GM12878 (cell line): ENCODE data around the gene OPCML. TPM values are rescaled to one million over a fixed set of nuclear protein-coding genes. Genes with fewer than 3 reads are reported as not detected.

Source experiments
- BCL3 ChIP-seq: IDR thresholded peaks from 2 replicates; pipeline ENCODE4 v1.6.1; 2011; ENCODE audit warnings: borderline replicate concordance, low read depth, mild to moderate bottlenecking, moderate library complexity, low read length; ENCODE audit not compliant: insufficient read depth, poor library complexity, severe bottlenecking
- BMI1 ChIP-seq: fragments of 450-650 bp; IDR thresholded peaks from 2 replicates; pipeline ENCODE4 v1.6.1; 2016; ENCODE audit warnings: mild to moderate bottlenecking, moderate library complexity, borderline replicate concordance
- CEBPB ChIP-seq, 2 experiments: fragments of 150-350 bp in 1 of 2; IDR thresholded peaks; 2 replicates each; pipeline ENCODE4 v1.6.1; 2012 to 2014; ENCODE audit warnings: low read depth in 2 of 2, low read length in 2 of 2, borderline replicate concordance in 1 of 2, inconsistent platforms in 1 of 2
- CEBPZ ChIP-seq: fragments of 150-350 bp; IDR thresholded peaks from 2 replicates; pipeline ENCODE4 v1.6.1; 2016; ENCODE audit warnings: low read depth, low read length
- CHD2 ChIP-seq: IDR thresholded peaks from 2 replicates; pipeline ENCODE4 v1.6.1; 2011; ENCODE audit warnings: low read depth, low read length, improper control_type of control experiment, borderline replicate concordance
- CREB1 ChIP-seq: IDR thresholded peaks from 2 replicates; pipeline ENCODE4 v1.6.1; 2012; ENCODE audit warnings: low read depth, mild to moderate bottlenecking, inconsistent platforms
- GATAD2B ChIP-seq: fragments of 450-650 bp; conservative IDR thresholded peaks from 2 replicates; pipeline ENCODE4 v1.6.1; 2017; ENCODE audit warnings: low read depth, mild to moderate bottlenecking, moderate library complexity
- IKZF1 ChIP-seq: fragments of 450-650 bp; conservative IDR thresholded peaks from 2 replicates; pipeline ENCODE4 v1.6.1; 2017; ENCODE audit warnings: antibody characterized with exemption, mild to moderate bottlenecking
- JUND ChIP-seq: IDR thresholded peaks from 2 replicates; pipeline ENCODE4 v1.6.1; 2012; ENCODE audit warnings: low read depth, mild to moderate bottlenecking, low read length, improper control_type of control experiment, moderate library complexity
- MEF2B ChIP-seq: fragments of 450-650 bp; IDR thresholded peaks from 2 replicates; pipeline ENCODE4 v1.6.1; 2018; ENCODE audit warnings: mild to moderate bottlenecking, moderate library complexity; ENCODE audit not compliant: partially characterized antibody, poor library complexity, severe bottlenecking
- MYB ChIP-seq: fragments of 150-350 bp; IDR thresholded peaks from 2 replicates; pipeline ENCODE4 v1.6.1; 2014; ENCODE audit warnings: mild to moderate bottlenecking, low read depth, low read length, borderline replicate concordance
- NBN ChIP-seq: fragments of 450-650 bp; IDR thresholded peaks from 2 replicates; pipeline ENCODE4 v1.6.1; 2016
- NFIC ChIP-seq: IDR thresholded peaks from 2 replicates; pipeline ENCODE4 v1.6.1; 2012; ENCODE audit warnings: low read depth, mild to moderate bottlenecking, inconsistent platforms, low read length, moderate library complexity
- NR2C1 ChIP-seq: fragments of 450-650 bp; IDR thresholded peaks from 2 replicates; pipeline ENCODE4 v1.6.1; 2017; ENCODE audit warnings: antibody characterized with exemption, mild to moderate bottlenecking, moderate library complexity
- PAX5 ChIP-seq: IDR thresholded peaks from 2 replicates; pipeline ENCODE4 v1.6.1; 2011; ENCODE audit warnings: low read depth, low read length, borderline replicate concordance
- SMAD1 ChIP-seq: fragments of 450-650 bp; IDR thresholded peaks from 2 replicates; pipeline ENCODE4 v1.6.1; 2018; ENCODE audit warnings: mild to moderate bottlenecking, low read depth; ENCODE audit not compliant: partially characterized antibody
- SPI1 ChIP-seq: IDR thresholded peaks from 2 replicates; pipeline ENCODE4 v1.6.1; 2011; ENCODE audit warnings: low read depth, mild to moderate bottlenecking, low read length, moderate library complexity, borderline replicate concordance; ENCODE audit not compliant: insufficient read depth
- SREBF1 ChIP-seq: IDR thresholded peaks from 2 replicates; pipeline ENCODE4 v1.6.1; 2012; ENCODE audit warnings: mild to moderate bottlenecking, low read length
- YBX1 ChIP-seq: fragments of 450-650 bp; IDR thresholded peaks from 2 replicates; pipeline ENCODE4 v1.6.1; 2016; ENCODE audit warnings: antibody characterized with exemption
- ZNF24 ChIP-seq: fragments of 450-650 bp; IDR thresholded peaks from 2 replicates; pipeline ENCODE4 v1.6.1; 2017; ENCODE audit warnings: antibody characterized with exemption, mild to moderate bottlenecking
- polyA plus RNA-seq, 11 experiments: library from polyadenylated mRNA; depleted of rRNA in 4 of 11; unstranded in 6 of 11; stranded (reverse) in 5 of 11; fragments of >200 nt; fragmentation: Nextera tagmentation in 4 of 11; fragmentation: Illumina TruSeq in 1 of 11; extraction: Ambion mirVana in 4 of 11; extraction: Trizol in 1 of 11; gene quantifications; 1 replicate in 1 of 11; 2 replicates in 10 of 11; pipeline versions ENCODE4 v1.2.1 to v1.2.3, GENCODE V29; 2011 to 2016; ENCODE audit warnings: inconsistent platforms in 2 of 11, missing spikeins in 2 of 11, low read depth in 1 of 11
- total RNA-seq, 4 experiments: library from RNA; depleted of rRNA in 3 of 4; stranded (reverse); fragments of >200 nt in 3 of 4; fragmentation: Illumina TruSeq in 1 of 4; extraction: Trizol in 1 of 4; gene quantifications; 2 replicates each; pipeline versions ENCODE4 v1.2.1 to v1.2.3, GENCODE V29; 2013 to 2021
- TF ChIP-seq, protein P1 (sequence below): fragments of 150-350 bp; IDR thresholded peaks from 2 replicates; pipeline ENCODE4 v1.6.1; 2014; ENCODE audit warnings: mild to moderate bottlenecking, low read depth, low read length
- TF ChIP-seq, protein P2 (sequence below): IDR thresholded peaks from 2 replicates; pipeline ENCODE4 v1.6.1; 2011; ENCODE audit warnings: mild to moderate bottlenecking, low read depth, low read length, moderate library complexity; ENCODE audit not compliant: insufficient replicate concordance
- TF ChIP-seq, protein P3 (sequence below): fragments of 450-650 bp; IDR thresholded peaks from 2 replicates; pipeline ENCODE4 v1.6.1; 2017; ENCODE audit warnings: low read depth, mild to moderate bottlenecking, moderate library complexity

The OPCML gene
- total and polyA plus RNA-seq, 10 of the 15 experiments (the other 5 are each of a cell fraction or from before 2014, with no cell fraction given) = 0.84 TPM; not detected in 9

- TF ChIP-seq NR2C1 (no peak), NBN (no peak), GATAD2B (no peak), PAX5 (no peak), SPI1 (0 out of 2 replicates have a peak, but pooled peaks have one; percentile 8), IKZF1 (peak; percentile 76), MEF2B (no peak), CREB1 (0 out of 2 replicates have a peak, but pooled peaks have one; percentile 11), SREBF1 (no peak), NFIC (peak; percentile 58; the same call in 1 of the 2 replicates), CEBPZ (no peak), SMAD1 (no peak), MYB (no peak), JUND (no peak), CEBPB (IDR thresholded peaks at IDR 0.05; ENCODE audit: borderline replicate concordance in 1 of 2, low read depth in 2 of 2, low read length in 2 of 2) (peak in 1 of 2 experiments; percentile 50; a peak in 1 of 4 replicates), YBX1 (no peak), BMI1 (no peak), CHD2 (no peak), BCL3 (peak; percentile 51), ZNF24 (no peak)
- TF ChIP-seq, protein P1, sequence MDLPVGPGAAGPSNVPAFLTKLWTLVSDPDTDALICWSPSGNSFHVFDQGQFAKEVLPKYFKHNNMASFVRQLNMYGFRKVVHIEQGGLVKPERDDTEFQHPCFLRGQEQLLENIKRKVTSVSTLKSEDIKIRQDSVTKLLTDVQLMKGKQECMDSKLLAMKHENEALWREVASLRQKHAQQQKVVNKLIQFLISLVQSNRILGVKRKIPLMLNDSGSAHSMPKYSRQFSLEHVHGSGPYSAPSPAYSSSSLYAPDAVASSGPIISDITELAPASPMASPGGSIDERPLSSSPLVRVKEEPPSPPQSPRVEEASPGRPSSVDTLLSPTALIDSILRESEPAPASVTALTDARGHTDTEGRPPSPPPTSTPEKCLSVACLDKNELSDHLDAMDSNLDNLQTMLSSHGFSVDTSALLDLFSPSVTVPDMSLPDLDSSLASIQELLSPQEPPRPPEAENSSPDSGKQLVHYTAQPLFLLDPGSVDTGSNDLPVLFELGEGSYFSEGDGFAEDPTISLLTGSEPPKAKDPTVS = no peak
- TF ChIP-seq, protein P2, sequence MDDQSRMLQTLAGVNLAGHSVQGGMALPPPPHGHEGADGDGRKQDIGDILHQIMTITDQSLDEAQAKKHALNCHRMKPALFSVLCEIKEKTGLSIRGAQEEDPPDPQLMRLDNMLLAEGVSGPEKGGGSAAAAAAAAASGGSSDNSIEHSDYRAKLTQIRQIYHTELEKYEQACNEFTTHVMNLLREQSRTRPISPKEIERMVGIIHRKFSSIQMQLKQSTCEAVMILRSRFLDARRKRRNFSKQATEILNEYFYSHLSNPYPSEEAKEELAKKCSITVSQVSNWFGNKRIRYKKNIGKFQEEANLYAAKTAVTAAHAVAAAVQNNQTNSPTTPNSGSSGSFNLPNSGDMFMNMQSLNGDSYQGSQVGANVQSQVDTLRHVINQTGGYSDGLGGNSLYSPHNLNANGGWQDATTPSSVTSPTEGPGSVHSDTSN = no peak
- TF ChIP-seq, protein P3, sequence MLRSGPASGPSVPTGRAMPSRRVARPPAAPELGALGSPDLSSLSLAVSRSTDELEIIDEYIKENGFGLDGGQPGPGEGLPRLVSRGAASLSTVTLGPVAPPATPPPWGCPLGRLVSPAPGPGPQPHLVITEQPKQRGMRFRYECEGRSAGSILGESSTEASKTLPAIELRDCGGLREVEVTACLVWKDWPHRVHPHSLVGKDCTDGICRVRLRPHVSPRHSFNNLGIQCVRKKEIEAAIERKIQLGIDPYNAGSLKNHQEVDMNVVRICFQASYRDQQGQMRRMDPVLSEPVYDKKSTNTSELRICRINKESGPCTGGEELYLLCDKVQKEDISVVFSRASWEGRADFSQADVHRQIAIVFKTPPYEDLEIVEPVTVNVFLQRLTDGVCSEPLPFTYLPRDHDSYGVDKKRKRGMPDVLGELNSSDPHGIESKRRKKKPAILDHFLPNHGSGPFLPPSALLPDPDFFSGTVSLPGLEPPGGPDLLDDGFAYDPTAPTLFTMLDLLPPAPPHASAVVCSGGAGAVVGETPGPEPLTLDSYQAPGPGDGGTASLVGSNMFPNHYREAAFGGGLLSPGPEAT = no peak
These were observed 990.5 kb downstream of the OPCML start (continued) for GRCh38 chr11:132541794-132542193.
